GM19025 (cell line): ENCODE measurements around the gene EML6.
"Not testable (repeated sequence)": the region's sequence is repeated elsewhere in the genome, so short reads cannot be mapped to it uniquely, and the experiment has no call there.

Experiments used
- ATAC-seq: cut with Tn5 transposase; IDR thresholded peaks from one replicate; pipeline ENCODE4 v1.9.1; 2021; ENCODE audit warnings: mild to moderate bottlenecking, low read depth, moderate library complexity; ENCODE audit not compliant: unreplicated experiment

EML6 gene

GRCh38 chr2:54979321-54980044, 256.0 kb downstream of the EML6 start:
- ATAC-seq: no peak

GRCh38 chr2:54981385-54981784, 257.9 kb downstream of the EML6 start:
- ATAC-seq: no peak

DNA sequence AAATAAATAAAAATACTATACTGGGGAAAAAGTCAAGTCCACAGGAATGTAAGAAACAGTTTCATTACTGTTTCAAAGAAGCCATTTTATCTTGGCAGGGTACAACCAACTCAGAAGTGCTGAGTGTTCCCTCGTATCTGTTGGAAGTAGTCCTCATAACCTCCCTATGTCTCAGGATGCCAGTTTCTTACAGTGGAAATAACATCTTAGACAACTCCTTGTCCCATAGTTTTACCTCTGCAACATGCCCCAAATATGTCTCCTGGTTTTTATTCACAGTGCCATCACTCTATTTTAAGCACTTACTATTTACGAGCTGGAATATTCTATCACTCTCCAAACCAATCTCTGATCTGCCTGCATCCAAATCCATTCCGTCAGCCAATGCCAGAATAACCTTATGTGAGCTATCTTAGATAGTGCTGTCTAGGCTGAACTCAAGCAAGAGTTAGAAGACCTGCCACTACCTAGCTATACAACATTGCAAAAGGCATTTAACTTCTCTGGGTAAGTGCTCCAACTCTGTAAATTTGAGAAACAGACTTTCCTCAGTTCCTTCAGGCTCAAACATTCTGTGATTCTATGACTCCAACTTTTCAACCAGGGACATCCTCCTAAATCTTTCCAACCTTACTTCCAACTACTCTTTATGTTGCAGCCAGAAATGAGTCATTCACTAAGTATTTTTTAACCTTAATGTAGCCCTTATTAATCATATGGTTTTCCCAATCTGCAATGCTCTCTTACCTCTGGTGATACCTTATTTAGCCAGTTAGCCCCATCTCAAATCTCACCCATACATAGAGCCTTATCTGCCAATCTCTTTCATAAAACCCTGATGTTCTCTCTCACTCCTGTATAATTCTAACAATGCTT, 260.1 kb downstream of the EML6 start:
- no peak for ATAC-seq

DNA sequence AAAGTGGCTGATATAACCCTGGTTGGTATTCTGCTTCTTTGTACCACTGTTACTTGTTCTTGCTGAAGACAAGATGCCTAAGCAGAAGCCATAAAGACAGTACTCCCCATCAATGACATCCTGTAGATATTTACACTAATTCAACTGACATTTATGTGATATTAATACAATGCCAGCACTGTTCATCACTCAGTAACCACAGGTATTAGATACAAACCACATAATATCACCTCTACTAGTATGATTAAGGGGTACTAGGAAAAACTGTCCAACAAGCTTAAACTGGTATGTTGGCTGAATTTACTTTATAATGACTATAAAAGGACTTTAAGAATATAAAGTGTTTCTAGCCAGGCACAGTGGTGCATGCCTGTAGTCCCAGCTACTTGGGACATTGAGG, 261.0 kb downstream of the EML6 start:
- no peak for ATAC-seq

DNA sequence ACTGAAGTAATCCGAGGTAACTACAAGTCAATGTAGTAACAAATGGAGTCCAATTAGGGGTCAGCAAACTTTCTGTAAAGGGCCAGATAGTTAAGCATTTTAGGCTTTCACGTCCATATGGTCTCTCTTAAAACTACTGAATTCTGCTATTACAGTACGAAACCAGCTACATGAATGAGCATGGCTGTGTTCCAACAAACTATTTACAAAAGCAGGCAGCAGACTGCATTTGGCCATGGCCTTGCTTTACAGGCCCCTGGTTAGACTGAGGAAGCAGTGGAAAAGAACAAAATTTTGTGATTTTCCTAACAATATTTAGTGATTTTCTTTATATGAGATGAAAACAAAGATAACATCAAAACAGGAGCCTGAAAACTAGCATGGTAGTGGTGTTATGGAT, 262.8 kb downstream of the EML6 start:
- no peak for ATAC-seq

GRCh38 chr2:54988612-54989011, 265.1 kb downstream of the EML6 start:
- ATAC-seq: no peak

DNA sequence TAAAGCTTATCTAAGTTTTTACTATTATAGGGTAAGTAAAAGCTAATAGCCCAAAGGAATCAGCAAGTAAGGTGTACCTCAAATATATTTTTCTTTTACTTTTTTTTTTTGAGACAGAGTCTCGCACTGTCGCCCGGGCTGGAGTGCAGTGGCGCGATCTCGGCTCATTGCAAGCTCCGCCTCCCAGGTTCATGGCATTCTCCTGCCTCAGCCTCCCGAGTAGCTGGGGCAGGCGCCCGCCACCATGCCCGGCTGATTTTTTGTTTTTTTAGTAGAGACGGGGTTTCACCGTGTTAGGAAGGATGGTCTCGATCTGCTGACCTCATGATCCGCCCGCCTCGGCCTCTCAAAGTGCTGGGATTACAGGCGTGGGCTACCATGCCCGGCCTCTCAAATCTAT, 267.2 kb downstream of the EML6 start:
- ATAC-seq: not testable (repeated sequence)

DNA sequence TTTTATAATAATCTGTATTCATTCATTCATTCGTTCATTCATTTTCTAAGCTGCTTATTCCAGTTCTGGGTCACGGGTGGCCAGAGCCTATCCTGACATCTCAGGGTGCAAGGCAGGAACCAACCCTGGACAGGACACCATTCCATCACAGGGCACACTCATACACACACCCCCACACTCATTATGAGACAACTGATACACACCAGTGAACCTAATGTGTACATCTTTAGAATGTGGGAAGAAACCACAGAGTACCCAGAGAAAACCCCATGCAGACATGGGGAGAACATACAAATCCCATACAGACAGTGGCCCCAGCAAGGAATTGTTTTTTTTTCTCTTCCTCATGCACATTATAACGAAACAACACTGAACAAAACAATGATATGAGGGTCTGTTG, 272.1 kb downstream of the EML6 start:
- no peak for ATAC-seq

GRCh38 chr2:54997826-54998225, 274.4 kb downstream of the EML6 start:
- no peak for ATAC-seq

DNA sequence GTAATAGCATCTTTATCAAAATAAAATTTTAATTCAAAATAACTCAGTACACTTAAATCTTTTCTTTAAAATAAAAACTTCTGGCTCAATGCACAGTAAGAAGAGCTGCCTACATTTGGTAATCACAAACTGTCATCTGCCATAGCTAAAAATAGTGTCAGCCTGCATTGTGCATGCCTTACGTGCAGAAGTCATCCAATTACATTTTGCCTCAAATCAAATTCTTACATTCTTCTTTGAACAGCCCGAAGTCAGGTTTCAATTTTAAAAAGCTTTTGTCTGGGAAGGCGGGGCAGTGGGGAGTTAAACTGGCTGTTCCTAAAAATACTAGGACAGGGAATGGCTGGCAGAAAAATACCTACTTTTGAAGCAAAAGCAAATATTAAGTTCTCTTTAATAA, 275.7 kb downstream of the EML6 start:
- ATAC-seq: no peak

DNA sequence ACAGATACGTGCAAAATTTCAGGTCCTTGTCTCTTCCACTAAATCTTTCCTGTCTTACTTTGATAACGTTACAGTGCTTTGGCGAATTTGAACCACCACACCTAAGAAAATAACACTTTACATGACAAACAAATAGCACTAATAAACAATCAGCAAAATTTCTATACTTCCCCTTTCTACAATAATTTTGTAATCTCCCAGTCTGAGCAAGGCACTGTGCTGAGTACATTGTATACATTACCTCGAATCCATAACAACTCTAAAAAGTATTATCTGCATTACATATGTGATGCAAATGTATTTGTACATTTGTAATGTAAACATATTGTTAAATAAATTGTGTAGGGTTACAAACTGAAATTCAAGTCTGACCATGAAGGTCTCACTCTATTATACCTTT, 276.9 kb downstream of the EML6 start:
- ATAC-seq: no peak

GRCh38 chr2:55001716-55002115, 278.3 kb downstream of the EML6 start:
- ATAC-seq: no peak

DNA sequence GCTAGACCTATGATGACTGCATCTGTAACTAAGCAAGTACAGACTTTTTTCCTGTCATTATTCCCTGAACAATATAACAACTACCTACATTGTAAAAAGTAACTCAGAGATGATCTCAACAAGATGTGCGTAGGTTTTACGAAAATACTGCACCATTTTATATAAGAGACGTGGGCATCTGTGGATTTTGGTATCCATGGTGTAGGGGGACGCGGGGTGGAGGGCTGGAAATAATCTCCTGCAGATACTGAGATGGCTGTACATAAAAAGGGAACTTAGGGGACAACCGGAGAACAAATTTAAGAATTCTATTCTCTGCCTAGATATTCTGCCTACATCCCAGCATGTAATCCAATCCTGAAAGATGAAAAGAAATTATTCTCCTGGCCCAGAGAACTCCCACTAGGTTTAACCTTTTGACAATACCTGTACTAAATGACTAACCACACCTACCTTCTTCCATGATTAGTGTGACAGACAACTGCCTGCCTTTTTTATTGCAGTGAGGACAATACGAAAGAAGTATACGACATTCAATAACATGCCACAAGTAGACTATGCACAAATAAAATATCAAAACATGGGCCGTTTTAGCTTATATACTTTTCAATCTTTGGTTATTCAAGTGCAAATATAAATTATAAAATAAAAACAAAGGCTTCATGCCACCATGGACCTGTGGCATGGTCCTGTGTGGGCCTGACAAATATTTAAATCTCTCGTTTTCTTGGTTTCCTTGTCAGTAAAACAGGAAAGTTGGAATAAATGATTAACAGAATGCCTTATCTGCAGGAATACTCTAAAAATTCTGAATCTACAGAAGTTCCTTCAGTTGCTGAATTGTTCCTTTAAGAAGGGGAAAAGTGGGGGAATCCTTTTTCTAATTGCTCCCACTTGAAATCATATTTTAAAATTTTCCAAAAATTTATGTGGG, 280.5 kb downstream of the EML6 start:
- ATAC-seq: no peak

GRCh38 chr2:55006306-55006705, 282.8 kb downstream of the EML6 start:
- no peak for ATAC-seq

GRCh38 chr2:55009277-55010060, 286.0 kb downstream of the EML6 start:
- peak; percentile 21 for ATAC-seq

DNA sequence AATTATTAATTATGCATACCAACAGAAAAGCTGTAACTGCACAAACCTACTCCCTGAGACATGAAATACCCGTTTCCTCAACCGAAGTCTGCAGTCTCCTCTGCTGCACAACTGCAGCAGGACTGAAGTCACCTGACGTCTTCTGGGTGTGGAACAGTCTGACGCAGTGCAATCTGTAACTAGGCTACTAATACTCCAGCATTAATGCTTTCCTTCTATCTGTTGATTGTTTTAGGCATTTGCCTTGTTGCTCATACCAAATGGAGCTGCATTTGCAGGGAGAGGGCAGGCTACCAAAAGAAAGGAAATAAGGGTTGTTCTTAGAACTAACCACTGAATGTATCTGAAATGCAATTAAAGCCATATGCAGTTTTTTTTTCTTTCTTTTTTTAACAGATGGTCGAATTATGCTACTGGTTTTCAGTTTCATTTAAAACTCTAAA, 286.7 kb downstream of the EML6 start:
- peak; percentile 94 for ATAC-seq

GRCh38 chr2:55010915-55011314, 287.5 kb downstream of the EML6 start:
- no peak for ATAC-seq

DNA sequence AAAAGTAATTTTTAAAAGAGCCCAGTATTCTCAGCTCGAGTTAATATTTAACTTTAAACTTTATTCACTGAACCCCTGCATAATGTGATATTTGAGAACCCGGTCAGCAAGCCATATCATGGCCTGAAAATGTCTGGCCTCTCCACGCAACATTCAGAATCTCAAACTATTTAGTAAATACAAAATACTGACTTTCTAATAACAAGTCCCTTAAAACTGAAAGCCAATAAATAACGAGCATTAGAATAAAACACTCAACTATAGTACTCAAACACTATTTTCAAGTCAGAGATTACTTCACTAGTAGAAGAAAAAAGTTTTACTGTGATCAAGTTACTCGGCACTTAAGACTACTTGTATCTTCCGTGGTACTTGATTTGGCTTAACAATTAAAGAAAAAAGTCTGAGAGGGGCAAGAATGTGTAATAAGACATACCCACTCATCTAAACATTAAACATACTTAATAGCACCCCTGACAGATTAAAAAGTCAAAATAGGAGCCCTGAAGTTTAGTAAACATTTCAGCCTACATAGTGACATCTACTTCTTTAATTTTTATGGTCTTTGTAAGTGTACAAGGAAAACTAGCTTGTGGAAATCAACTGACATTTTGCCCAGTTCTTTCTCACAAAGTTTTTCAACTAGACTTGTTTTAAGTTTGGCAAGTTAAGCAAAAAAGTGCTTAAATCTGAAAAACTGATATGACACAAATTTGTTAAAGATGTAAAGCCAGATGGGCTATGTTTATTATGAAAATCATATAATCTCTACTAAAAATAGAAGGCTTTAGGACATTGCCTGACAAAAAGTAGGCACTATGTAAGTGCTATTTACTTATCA, 288.6 kb downstream of the EML6 start:
- ATAC-seq: no peak
